ENCODE measurements around the gene SURF6. TPM values are rescaled to one million over a fixed set of nuclear protein-coding genes. Genes with fewer than 3 reads are reported as not detected.

SURF6 gene
- total RNA-seq, 1 donor from 2014 or later: 15.1 TPM

DNA sequence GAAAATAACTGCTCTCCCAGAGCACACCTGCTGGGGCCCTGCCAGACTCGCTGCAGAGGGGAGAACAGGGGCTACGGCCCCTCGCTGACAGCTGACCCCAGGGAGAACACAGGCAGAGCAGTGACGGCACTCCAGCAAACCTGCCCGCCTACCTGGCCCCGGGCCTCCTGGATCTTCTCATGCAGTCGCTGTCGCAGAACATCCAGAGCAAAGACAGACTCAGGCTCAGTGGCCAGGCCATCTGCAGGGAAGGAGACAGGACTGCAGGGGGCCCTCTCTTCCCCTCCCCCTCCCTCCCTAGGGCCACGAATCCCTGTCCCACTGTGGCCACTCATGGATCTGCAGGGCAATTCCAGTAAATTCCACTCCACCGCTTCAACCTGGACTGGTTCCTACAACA is 2.4 kb downstream of the SURF6 start:
- TF ChIP-seq, protein P1, sequence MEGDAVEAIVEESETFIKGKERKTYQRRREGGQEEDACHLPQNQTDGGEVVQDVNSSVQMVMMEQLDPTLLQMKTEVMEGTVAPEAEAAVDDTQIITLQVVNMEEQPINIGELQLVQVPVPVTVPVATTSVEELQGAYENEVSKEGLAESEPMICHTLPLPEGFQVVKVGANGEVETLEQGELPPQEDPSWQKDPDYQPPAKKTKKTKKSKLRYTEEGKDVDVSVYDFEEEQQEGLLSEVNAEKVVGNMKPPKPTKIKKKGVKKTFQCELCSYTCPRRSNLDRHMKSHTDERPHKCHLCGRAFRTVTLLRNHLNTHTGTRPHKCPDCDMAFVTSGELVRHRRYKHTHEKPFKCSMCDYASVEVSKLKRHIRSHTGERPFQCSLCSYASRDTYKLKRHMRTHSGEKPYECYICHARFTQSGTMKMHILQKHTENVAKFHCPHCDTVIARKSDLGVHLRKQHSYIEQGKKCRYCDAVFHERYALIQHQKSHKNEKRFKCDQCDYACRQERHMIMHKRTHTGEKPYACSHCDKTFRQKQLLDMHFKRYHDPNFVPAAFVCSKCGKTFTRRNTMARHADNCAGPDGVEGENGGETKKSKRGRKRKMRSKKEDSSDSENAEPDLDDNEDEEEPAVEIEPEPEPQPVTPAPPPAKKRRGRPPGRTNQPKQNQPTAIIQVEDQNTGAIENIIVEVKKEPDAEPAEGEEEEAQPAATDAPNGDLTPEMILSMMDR (IDR thresholded peaks at IDR 0.05): no peak
- Mint-ChIP-seq H3K36me3 (ENCODE audit: low read depth) (peaks cover 19% of the 10 kb centered on the region), H3K27me3 (ENCODE audit: low read depth) (no peaks in the 10 kb centered on the region), H3K4me3 (ENCODE audit: unreplicated experiment) (no peak overlapping the region), H3K9me3 (ENCODE audit: low read depth) (no peaks in the 10 kb centered on the region), H3K27ac (ENCODE audit: unreplicated experiment) (no peak overlapping the region), H3K4me1 (ENCODE audit: low read depth) (peaks cover 19% of the 10 kb centered on the region)
- peak; percentile 61 for DNase-seq (ENCODE audit: low spot score)

- peak; percentile 55 for DNase-seq (ENCODE audit: low spot score)
- peaks cover 19% of the 10 kb centered on the region for H3K36me3 Mint-ChIP-seq (ENCODE audit: low read depth)
- TF ChIP-seq, protein P1 (IDR thresholded peaks at IDR 0.05): no peak
- H3K9me3 Mint-ChIP-seq (ENCODE audit: low read depth): no peaks in the 10 kb centered on the region
- no peaks in the 10 kb centered on the region for H3K27me3 Mint-ChIP-seq (ENCODE audit: low read depth)
- no peak overlapping the region for H3K4me3 Mint-ChIP-seq (ENCODE audit: unreplicated experiment)
- peaks cover 19% of the 10 kb centered on the region for H3K4me1 Mint-ChIP-seq (ENCODE audit: low read depth)
- no peak overlapping the region for H3K27ac Mint-ChIP-seq (ENCODE audit: unreplicated experiment)
Observed at GRCh38 chr9:133333011-133333410, 3.0 kb downstream of the SURF6 start.

DNA sequence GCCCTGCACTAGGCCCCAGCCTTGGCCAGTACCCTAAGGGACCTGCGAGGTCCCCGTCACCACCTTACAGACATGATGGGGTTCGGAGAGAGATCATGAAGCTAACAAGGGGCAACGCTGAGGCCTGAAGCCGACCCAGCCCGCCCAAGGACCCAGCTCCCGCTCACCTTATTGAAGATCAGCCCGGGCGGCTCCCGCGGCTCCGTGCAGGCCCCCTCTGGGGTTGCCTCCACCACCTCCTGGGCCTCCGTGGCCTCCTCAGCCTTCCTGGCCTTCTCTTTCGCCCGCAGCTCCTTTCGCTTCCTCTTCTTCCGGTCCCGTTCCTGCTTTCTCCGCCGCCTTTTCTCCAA is 3.6 kb downstream of the SURF6 start:
- H3K4me1 Mint-ChIP-seq (ENCODE audit: low read depth): peaks cover 19% of the 10 kb centered on the region
- peaks cover 19% of the 10 kb centered on the region for H3K36me3 Mint-ChIP-seq (ENCODE audit: low read depth)
- TF ChIP-seq, protein P1 (IDR thresholded peaks at IDR 0.05): no peak
- no peak overlapping the region for H3K27ac Mint-ChIP-seq (ENCODE audit: unreplicated experiment)
- H3K27me3 Mint-ChIP-seq (ENCODE audit: low read depth): no peaks in the 10 kb centered on the region
- peak; percentile 71 for DNase-seq (ENCODE audit: low spot score)
- no peak overlapping the region for H3K4me3 Mint-ChIP-seq (ENCODE audit: unreplicated experiment)
- no peaks in the 10 kb centered on the region for H3K9me3 Mint-ChIP-seq (ENCODE audit: low read depth)

- peaks cover 18% of the 10 kb centered on the region for H3K4me1 Mint-ChIP-seq (ENCODE audit: low read depth)
- peak; percentile 86 for DNase-seq (ENCODE audit: low spot score)
- peaks cover 19% of the 10 kb centered on the region for H3K36me3 Mint-ChIP-seq (ENCODE audit: low read depth)
- H3K9me3 Mint-ChIP-seq (ENCODE audit: low read depth): no peaks in the 10 kb centered on the region
- no peaks in the 10 kb centered on the region for H3K27me3 Mint-ChIP-seq (ENCODE audit: low read depth)
- TF ChIP-seq, protein P1 (IDR thresholded peaks at IDR 0.05): no peak
- H3K27ac Mint-ChIP-seq (ENCODE audit: unreplicated experiment): no peak overlapping the region
- H3K4me3 Mint-ChIP-seq (ENCODE audit: unreplicated experiment): no peak overlapping the region
Observed at GRCh38 chr9:133331641-133332380, 4.2 kb downstream of the SURF6 start.

DNA sequence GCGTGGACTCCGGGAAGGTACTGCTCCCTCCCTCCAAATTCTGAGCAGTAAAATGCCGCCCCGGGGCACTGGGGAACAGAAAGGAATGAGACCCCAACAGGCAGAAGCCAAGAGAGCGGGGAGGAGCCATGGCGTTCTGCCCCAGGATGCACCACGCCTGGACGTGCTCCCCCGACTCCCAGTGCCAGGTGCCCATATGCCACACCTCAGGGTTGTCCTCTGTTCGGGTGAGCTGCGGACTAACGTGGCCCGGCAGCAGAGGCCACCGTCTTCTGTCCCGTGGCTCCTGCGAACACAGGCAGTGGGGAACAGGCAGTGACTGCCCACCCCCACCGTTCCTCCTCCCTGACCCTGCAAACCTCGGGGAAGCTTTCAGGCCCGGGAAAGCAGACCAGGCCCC is 4.8 kb downstream of the SURF6 start:
- Mint-ChIP-seq H3K27me3 (ENCODE audit: low read depth) (no peaks in the 10 kb centered on the region), H3K9me3 (ENCODE audit: low read depth) (no peaks in the 10 kb centered on the region), H3K4me3 (ENCODE audit: unreplicated experiment) (no peak overlapping the region), H3K4me1 (ENCODE audit: low read depth) (peaks cover 13% of the 10 kb centered on the region), H3K36me3 (ENCODE audit: low read depth) (peaks cover 19% of the 10 kb centered on the region), H3K27ac (ENCODE audit: unreplicated experiment) (no peak overlapping the region)
- peak; percentile 84 for DNase-seq (ENCODE audit: low spot score)
- TF ChIP-seq, protein P1 (IDR thresholded peaks at IDR 0.05): no peak

All from chondrocyte (in vitro differentiated cells).